Cardiac septum (tissue), 1 donor: ENCODE results near the gene IL3. TPM values are rescaled to one million over a fixed set of nuclear protein-coding genes. Genes with fewer than 3 reads are reported as not detected.

ENCODE experiments used
- DNase-seq: peaks from one replicate; pipeline ENCODE4 v3.0.0-alpha.2; 2020; ENCODE audit warnings: low spot score
- intact Hi-C: fragments of 100-400 bp; cut with DNase I; formaldehyde crosslinking; loops from one replicate; pipeline ENCODE4 v1.14.0; 2022
- total RNA-seq: library from RNA; stranded (reverse); fragmentation: NEBNext Ultra II Directional; extraction: Animal tissue kit (Norgen Biotek cat#: 25700); gene quantifications from one replicate; pipeline ENCODE4 v1.2.1, GENCODE V29; 2021
- donor health status: DM: no; HTN: no; CAD: no.

IL3 gene
- total RNA-seq, 1 donor from 2014 or later, result not detected

GRCh38 chr5:132055441-132055807 lies 5.0 kb upstream of the IL3 start:
- DNase-seq, result no peak
- intact Hi-C loops, result no loop called here

GRCh38 chr5:132055808-132056609 lies 4.4 kb upstream of the IL3 start:
- peak; percentile 56 for DNase-seq
- intact Hi-C loops, result no loop called here

GRCh38 chr5:132056610-132057497 lies 3.6 kb upstream of the IL3 start:
- intact Hi-C loops, result no loop called here
- DNase-seq, result peak; percentile 72

- peak; percentile 7 for DNase-seq
- intact Hi-C loops, result no loop called here
Observed at GRCh38 chr5:132057498-132058255, 2.8 kb upstream of the IL3 start.

GRCh38 chr5:132058646-132059042 lies 1.8 kb upstream of the IL3 start:
- intact Hi-C loops, result no loop called here
- DNase-seq, result no peak

GRCh38 chr5:132059043-132059695 lies 1.3 kb upstream of the IL3 start:
- intact Hi-C loops, result no loop called here
- DNase-seq, result peak; percentile 63

GRCh38 chr5:132059696-132060500 lies 557 bp upstream of the IL3 start:
- DNase-seq, result peak; percentile 73
- intact Hi-C loops, result loop anchor here (5.0 kb wide), 1 partner anchor 248 kb away; no protein-coding TSS in a partner anchor

- intact Hi-C loops, result loop anchor here (1.0 to 5.0 kb wide), 2 partner anchors 251 to 474 kb away; no protein-coding TSS in a partner anchor
- peak; percentile 85 for DNase-seq
Observed at GRCh38 chr5:132063090-132063911, 2.8 kb downstream of the IL3 start.

- intact Hi-C loops, result loop anchor here (5.0 kb wide), 1 partner anchor 252 kb away; no protein-coding TSS in a partner anchor
- DNase-seq, result peak; percentile 51
Observed at GRCh38 chr5:132064140-132064539, 3.7 kb downstream of the IL3 start.

GRCh38 chr5:132064738-132065331 lies 4.4 kb downstream of the IL3 start:
- intact Hi-C loops, result loop anchor here (5.0 kb wide), 1 partner anchor 253 kb away; no protein-coding TSS in a partner anchor
- DNase-seq, result peak; percentile 76

GRCh38 chr5:132065351-132065937 lies 5.0 kb downstream of the IL3 start:
- intact Hi-C loops, result no loop called here
- no peak for DNase-seq

GRCh38 chr5:132065951-132066701 lies 5.7 kb downstream of the IL3 start:
- no peak for DNase-seq
- intact Hi-C loops, result no loop called here

- intact Hi-C loops, result no loop called here
- DNase-seq, result no peak
Observed at GRCh38 chr5:132066871-132067270, 6.4 kb downstream of the IL3 start.

GRCh38 chr5:132067451-132067850 lies 7.0 kb downstream of the IL3 start:
- intact Hi-C loops, result no loop called here
- no peak for DNase-seq

GRCh38 chr5:132067941-132068808 lies 7.7 kb downstream of the IL3 start:
- no peak for DNase-seq
- intact Hi-C loops, result no loop called here
